GM19023 (cell line): ENCODE results near the gene CLCF1.
"Not testable (repeated sequence)": the region's sequence is repeated elsewhere in the genome, so short reads cannot be mapped to it uniquely, and the experiment has no call there.

Experiments used
- ATAC-seq: cut with Tn5 transposase; IDR thresholded peaks from one replicate; pipeline ENCODE4 v1.9.1; 2021; ENCODE audit warnings: mild to moderate bottlenecking, moderate library complexity; ENCODE audit not compliant: unreplicated experiment

CLCF1 gene

GRCh38 chr11:67409261-67409666, 35.9 kb upstream of the CLCF1 start:
- no peak for ATAC-seq

- ATAC-seq = no peak
Observed at GRCh38 chr11:67408437-67409200, 35.2 kb upstream of the CLCF1 start.

- no peak for ATAC-seq
Observed at GRCh38 chr11:67407688-67408163, 34.3 kb upstream of the CLCF1 start.

- ATAC-seq = no peak
Observed at GRCh38 chr11:67406969-67407687, 33.7 kb upstream of the CLCF1 start.

GRCh38 chr11:67406420-67406968, 33.1 kb upstream of the CLCF1 start:
- ATAC-seq = no peak

GRCh38 chr11:67405688-67406339, 32.4 kb upstream of the CLCF1 start:
- no peak for ATAC-seq

GRCh38 chr11:67405196-67405567, 31.8 kb upstream of the CLCF1 start:
- no peak for ATAC-seq

GRCh38 chr11:67404515-67405195, 31.3 kb upstream of the CLCF1 start:
- ATAC-seq = no peak

- not testable (repeated sequence) for ATAC-seq
Observed at GRCh38 chr11:67403085-67403484, 29.7 kb upstream of the CLCF1 start.

- ATAC-seq = not testable (repeated sequence)
Observed at GRCh38 chr11:67402192-67402839, 28.9 kb upstream of the CLCF1 start.

GRCh38 chr11:67401495-67402191, 28.2 kb upstream of the CLCF1 start, which contains the start of gene PPP1CA:
Gene PPP1CA (minus strand): TSS chr11:67401858. CDS start chr11:67401782, 76 bp downstream.
- ATAC-seq = peak; percentile 69

- peak; percentile 10 for ATAC-seq
Observed at GRCh38 chr11:67400942-67401494, 27.6 kb upstream of the CLCF1 start.

GRCh38 chr11:67400251-67400941, 27.0 kb upstream of the CLCF1 start:
- no peak for ATAC-seq

GRCh38 chr11:67398661-67399563, 25.5 kb upstream of the CLCF1 start:
- no peak for ATAC-seq

GRCh38 chr11:67397986-67398660, 24.7 kb upstream of the CLCF1 start:
- no peak for ATAC-seq

GRCh38 chr11:67397536-67397935, 24.1 kb upstream of the CLCF1 start:
- no peak for ATAC-seq
